GM23338 (cell line): ENCODE measurements around the gene EXOSC7. TPM values are rescaled to one million over a fixed set of nuclear protein-coding genes. Genes with fewer than 3 reads are reported as not detected.

Source experiments
- ATAC-seq: fragments of 200-7000 bp; cut with Tn5 transposase; 3 replicates; pipeline ENCODE4 v1.9.1; 2020
- DNase-seq: peaks from one replicate; pipeline ENCODE4 v3.0.0-alpha.2; 2015; ENCODE audit warnings: low spot score
- H2AFZ ChIP-seq: fragments of 200-600 bp; sonication (generic); 2 replicates; pipeline ENCODE4 v1.8.0; 2016; ENCODE audit warnings: antibody characterized with exemption, mild to moderate bottlenecking, moderate library complexity
- H3F3A ChIP-seq: fragments of 200-600 bp; sonication (generic); replicated peaks from 2 replicates; pipeline ENCODE4 v1.8.0; 2017; ENCODE audit warnings: antibody characterized with exemption, mixed run types, low read depth
- H3K27ac ChIP-seq: fragments of 200-600 bp; sonication (generic); 2 replicates; pipeline ENCODE4 v1.6.1; 2016; ENCODE audit warnings: low read depth
- H3K27me3 ChIP-seq: fragments of 200-600 bp; sonication (generic); 2 replicates; pipeline ENCODE4 v1.8.0; 2016; ENCODE audit warnings: mild to moderate bottlenecking, mixed run types, moderate library complexity; ENCODE audit not compliant: insufficient read depth
- H3K36me3 ChIP-seq: fragments of 200-600 bp; sonication (generic); 2 replicates; pipeline ENCODE4 v1.8.0; 2016; ENCODE audit warnings: mild to moderate bottlenecking; ENCODE audit not compliant: insufficient read depth
- H3K4me1 ChIP-seq: fragments of 200-600 bp; sonication (generic); 2 replicates; pipeline ENCODE4 v1.8.0; 2016; ENCODE audit warnings: mild to moderate bottlenecking, moderate library complexity; ENCODE audit not compliant: insufficient read depth
- H3K4me2 ChIP-seq: fragments of 200-600 bp; sonication (generic); 2 replicates; pipeline ENCODE4 v1.7.1; 2017; ENCODE audit warnings: mixed run types
- H3K4me3 ChIP-seq: fragments of 200-600 bp; sonication (generic); 2 replicates; pipeline ENCODE4 v1.6.1; 2016; ENCODE audit warnings: mixed run types
- H3K79me2 ChIP-seq: fragments of 200-600 bp; sonication (generic); replicated peaks from 2 replicates; pipeline ENCODE4 v1.8.0; 2017; ENCODE audit warnings: mild to moderate bottlenecking; ENCODE audit not compliant: insufficient read depth
- H3K9me2 ChIP-seq: fragments of 200-600 bp; sonication (generic); 2 replicates; pipeline ENCODE4 v1.8.0; 2017; ENCODE audit not compliant: insufficient read depth
- H4K20me1 ChIP-seq: fragments of 200-600 bp; sonication (generic); replicated peaks from 2 replicates; pipeline ENCODE4 v1.8.0; 2017; ENCODE audit warnings: mild to moderate bottlenecking; ENCODE audit not compliant: insufficient read depth
- H3K27ac Mint-ChIP-seq: 2 replicates; pipeline ENCODE4 v1.8.0; 2020; ENCODE audit warnings: inconsistent platforms, mild to moderate bottlenecking, moderate library complexity, mixed read lengths
- H3K27me3 Mint-ChIP-seq: 3 replicates; pipeline ENCODE4 v1.8.0; 2022; ENCODE audit warnings: low read depth, mild to moderate bottlenecking, moderate library complexity, mixed read lengths, inconsistent platforms; ENCODE audit not compliant: insufficient read depth, poor library complexity
- H3K36me3 Mint-ChIP-seq: 3 replicates; pipeline ENCODE4 v1.8.0; 2021; ENCODE audit warnings: low read depth, mild to moderate bottlenecking, inconsistent platforms, moderate library complexity, mixed read lengths
- H3K4me1 Mint-ChIP-seq: 3 replicates; pipeline ENCODE4 v1.8.0; 2020; ENCODE audit warnings: mild to moderate bottlenecking, inconsistent platforms, mixed read lengths
- H3K4me3 Mint-ChIP-seq: 3 replicates; pipeline ENCODE4 v1.8.0; 2021; ENCODE audit warnings: moderate library complexity, mild to moderate bottlenecking, inconsistent platforms, mixed read lengths
- H3K9me3 Mint-ChIP-seq: 3 replicates; pipeline ENCODE4 v1.8.0; 2020; ENCODE audit warnings: moderate library complexity, mild to moderate bottlenecking, inconsistent platforms, mixed read lengths
- CREB1 ChIP-seq: fragments of 250-450 bp; sonication (Bioruptor Pico); IDR thresholded peaks from 2 replicates; pipeline ENCODE4 v1.5.0; 2020; ENCODE audit warnings: low read depth, mild to moderate bottlenecking, moderate library complexity
- EZH2 ChIP-seq: fragments of 200-600 bp; sonication (generic); IDR thresholded peaks from one replicate; pipeline ENCODE4 v1.8.0; 2017; ENCODE audit warnings: antibody characterized with exemption, mild to moderate bottlenecking, low read depth; ENCODE audit not compliant: unreplicated experiment
- EZH2phosphoT487 ChIP-seq: fragments of 200-600 bp; sonication (generic); IDR thresholded peaks from one replicate; pipeline ENCODE4 v1.8.1; 2018; ENCODE audit warnings: antibody characterized with exemption; ENCODE audit not compliant: unreplicated experiment
- JUNB ChIP-seq: IDR thresholded peaks from one replicate; pipeline ENCODE4 v1.6.1; 2016; ENCODE audit warnings: antibody characterized with exemption; ENCODE audit not compliant: unreplicated experiment
- NANOG ChIP-seq: IDR thresholded peaks from 2 replicates; pipeline ENCODE4 v1.6.1; 2016; ENCODE audit warnings: antibody characterized with exemption, borderline replicate concordance
- POLR2AphosphoS5 ChIP-seq: IDR thresholded peaks from 2 replicates; pipeline ENCODE4 v1.6.1; 2016; ENCODE audit warnings: antibody characterized with exemption, low read depth
- ZNF114 ChIP-seq: fragments of 250-450 bp; sonication (Bioruptor Pico); IDR thresholded peaks from 2 replicates; pipeline ENCODE4 v1.5.0; 2020; ENCODE audit warnings: mild to moderate bottlenecking, moderate library complexity
- ZNF331 ChIP-seq: fragments of 250-450 bp; sonication (Bioruptor Pico); IDR thresholded peaks from 2 replicates; pipeline ENCODE4 v1.5.0; 2020; ENCODE audit warnings: low read depth, mild to moderate bottlenecking, moderate library complexity
- polyA plus RNA-seq: library from polyadenylated mRNA; unstranded; fragments of >200 nt; fragmentation: Nextera tagmentation; extraction: Ambion mirVana; gene quantifications from 2 replicates; pipeline ENCODE4 v1.2.1, GENCODE V29; 2016
- total RNA-seq: library from RNA; depleted of rRNA; stranded (reverse); fragments of >200 nt; shearing (Covaris generic); gene quantifications from 2 replicates; pipeline ENCODE4 v1.2.3, GENCODE V29; 2014
- TF ChIP-seq, protein P1 (sequence below): fragments of 250-450 bp; sonication (Bioruptor Pico); IDR thresholded peaks from 2 replicates; pipeline ENCODE4 v1.5.0; 2020; ENCODE audit warnings: mild to moderate bottlenecking, moderate library complexity
- TF ChIP-seq, protein P2 (sequence below), 2 experiments: fragments of 200-600 bp in 1 of 2; sonication (generic) in 1 of 2; conservative IDR thresholded peaks; 2 replicates each; pipeline versions ENCODE4 v1.5.1 to v1.6.1; 2016 to 2017; ENCODE audit warnings: antibody characterized with exemption in 2 of 2, low read depth in 2 of 2, mild to moderate bottlenecking in 2 of 2, moderate library complexity in 1 of 2
- TF ChIP-seq, protein P3 (sequence below): IDR thresholded peaks from one replicate; pipeline ENCODE4 v1.6.1; 2018; ENCODE audit warnings: antibody characterized with exemption; ENCODE audit not compliant: unreplicated experiment
- TF ChIP-seq, protein P4 (sequence below): IDR thresholded peaks from 2 replicates; pipeline ENCODE4 v1.6.1; 2016; ENCODE audit warnings: antibody characterized with exemption

Gene EXOSC7
- total and polyA plus RNA-seq, 2 experiments from 2014 or later, result 84.8 to 120 TPM

DNA sequence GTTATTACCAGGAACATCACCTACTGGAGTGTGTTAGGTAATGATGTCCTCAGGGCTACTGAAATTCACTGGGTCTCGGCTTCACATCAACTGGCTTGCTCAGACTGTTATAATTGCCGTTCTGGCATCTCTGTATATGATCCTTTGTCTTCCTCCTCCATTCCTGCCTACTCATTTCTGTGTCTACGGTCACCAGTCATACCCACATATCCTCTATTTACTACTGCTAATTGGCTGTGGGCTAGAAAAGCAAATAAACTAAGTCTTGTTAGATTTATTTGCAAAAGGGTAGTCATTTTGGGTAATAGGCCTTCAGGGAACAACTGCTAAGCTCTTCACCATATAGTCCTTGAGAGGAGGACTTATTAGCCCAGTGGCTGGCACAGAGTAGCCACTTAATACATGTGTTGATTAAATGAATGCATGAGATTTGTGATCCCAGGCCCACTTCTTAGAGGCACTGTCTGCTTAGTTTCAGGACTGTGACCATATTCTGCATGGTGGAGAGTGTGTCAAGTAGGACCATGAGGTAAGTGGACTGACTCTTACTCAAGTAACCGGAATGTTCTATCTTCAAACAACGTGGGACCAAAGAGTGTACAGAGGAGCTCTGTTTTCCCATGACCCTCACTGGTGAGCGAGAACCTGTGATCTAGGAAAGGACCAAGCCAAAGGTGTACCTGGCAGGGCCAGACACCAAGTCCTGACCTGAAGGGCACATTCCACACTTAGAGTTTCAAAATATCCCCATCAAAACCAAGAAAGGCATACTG, 13.2 kb upstream of the EXOSC7 start:
- no peaks in the 10 kb centered on the region for H3F3A ChIP-seq
- H3K27me3 ChIP-seq, result no peaks in the 10 kb centered on the region
- H3K79me2 ChIP-seq, result peaks cover 88% of the 10 kb centered on the region
- H3K9me2 ChIP-seq, result no peaks in the 10 kb centered on the region
- Mint-ChIP-seq H3K4me1 (peaks cover 14% of the 10 kb centered on the region), H3K36me3 (no peaks in the 10 kb centered on the region), H3K27ac (no peak overlapping the region), H3K27me3 (no peaks in the 10 kb centered on the region), H3K9me3 (no peaks in the 10 kb centered on the region), H3K4me3 (no peak overlapping the region)
- TF ChIP-seq, protein P1, sequence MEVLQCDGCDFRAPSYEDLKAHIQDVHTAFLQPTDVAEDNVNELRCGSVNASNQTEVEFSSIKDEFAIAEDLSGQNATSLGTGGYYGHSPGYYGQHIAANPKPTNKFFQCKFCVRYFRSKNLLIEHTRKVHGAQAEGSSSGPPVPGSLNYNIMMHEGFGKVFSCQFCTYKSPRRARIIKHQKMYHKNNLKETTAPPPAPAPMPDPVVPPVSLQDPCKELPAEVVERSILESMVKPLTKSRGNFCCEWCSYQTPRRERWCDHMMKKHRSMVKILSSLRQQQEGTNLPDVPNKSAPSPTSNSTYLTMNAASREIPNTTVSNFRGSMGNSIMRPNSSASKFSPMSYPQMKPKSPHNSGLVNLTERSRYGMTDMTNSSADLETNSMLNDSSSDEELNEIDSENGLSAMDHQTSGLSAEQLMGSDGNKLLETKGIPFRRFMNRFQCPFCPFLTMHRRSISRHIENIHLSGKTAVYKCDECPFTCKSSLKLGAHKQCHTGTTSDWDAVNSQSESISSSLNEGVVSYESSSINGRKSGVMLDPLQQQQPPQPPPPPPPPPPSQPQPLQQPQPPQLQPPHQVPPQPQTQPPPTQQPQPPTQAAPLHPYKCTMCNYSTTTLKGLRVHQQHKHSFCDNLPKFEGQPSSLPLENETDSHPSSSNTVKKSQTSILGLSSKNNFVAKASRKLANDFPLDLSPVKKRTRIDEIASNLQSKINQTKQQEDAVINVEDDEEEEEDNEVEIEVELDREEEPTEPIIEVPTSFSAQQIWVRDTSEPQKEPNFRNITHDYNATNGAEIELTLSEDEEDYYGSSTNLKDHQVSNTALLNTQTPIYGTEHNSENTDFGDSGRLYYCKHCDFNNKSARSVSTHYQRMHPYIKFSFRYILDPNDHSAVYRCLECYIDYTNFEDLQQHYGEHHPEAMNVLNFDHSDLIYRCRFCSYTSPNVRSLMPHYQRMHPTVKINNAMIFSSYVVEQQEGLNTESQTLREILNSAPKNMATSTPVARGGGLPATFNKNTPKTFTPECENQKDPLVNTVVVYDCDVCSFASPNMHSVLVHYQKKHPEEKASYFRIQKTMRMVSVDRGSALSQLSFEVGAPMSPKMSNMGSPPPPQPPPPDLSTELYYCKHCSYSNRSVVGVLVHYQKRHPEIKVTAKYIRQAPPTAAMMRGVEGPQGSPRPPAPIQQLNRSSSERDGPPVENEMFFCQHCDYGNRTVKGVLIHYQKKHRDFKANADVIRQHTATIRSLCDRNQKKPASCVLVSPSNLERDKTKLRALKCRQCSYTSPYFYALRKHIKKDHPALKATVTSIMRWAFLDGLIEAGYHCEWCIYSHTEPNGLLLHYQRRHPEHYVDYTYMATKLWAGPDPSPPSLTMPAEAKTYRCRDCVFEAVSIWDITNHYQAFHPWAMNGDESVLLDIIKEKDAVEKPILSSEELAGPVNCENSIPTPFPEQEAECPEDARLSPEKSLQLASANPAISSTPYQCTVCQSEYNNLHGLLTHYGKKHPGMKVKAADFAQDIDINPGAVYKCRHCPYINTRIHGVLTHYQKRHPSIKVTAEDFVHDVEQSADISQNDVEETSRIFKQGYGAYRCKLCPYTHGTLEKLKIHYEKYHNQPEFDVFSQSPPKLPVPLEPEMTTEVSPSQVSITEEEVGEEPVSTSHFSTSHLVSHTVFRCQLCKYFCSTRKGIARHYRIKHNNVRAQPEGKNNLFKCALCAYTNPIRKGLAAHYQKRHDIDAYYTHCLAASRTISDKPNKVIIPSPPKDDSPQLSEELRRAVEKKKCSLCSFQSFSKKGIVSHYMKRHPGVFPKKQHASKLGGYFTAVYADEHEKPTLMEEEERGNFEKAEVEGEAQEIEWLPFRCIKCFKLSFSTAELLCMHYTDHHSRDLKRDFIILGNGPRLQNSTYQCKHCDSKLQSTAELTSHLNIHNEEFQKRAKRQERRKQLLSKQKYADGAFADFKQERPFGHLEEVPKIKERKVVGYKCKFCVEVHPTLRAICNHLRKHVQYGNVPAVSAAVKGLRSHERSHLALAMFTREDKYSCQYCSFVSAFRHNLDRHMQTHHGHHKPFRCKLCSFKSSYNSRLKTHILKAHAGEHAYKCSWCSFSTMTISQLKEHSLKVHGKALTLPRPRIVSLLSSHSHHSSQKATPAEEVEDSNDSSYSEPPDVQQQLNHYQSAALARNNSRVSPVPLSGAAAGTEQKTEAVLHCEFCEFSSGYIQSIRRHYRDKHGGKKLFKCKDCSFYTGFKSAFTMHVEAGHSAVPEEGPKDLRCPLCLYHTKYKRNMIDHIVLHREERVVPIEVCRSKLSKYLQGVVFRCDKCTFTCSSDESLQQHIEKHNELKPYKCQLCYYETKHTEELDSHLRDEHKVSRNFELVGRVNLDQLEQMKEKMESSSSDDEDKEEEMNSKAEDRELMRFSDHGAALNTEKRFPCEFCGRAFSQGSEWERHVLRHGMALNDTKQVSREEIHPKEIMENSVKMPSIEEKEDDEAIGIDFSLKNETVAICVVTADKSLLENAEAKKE, result no peak
- TF ChIP-seq ZNF331 (CRISPR knock-in tag), result no peak
- no peak for TF ChIP-seq EZH2phosphoT487
- TF ChIP-seq EZH2, result no peak
- TF ChIP-seq, protein P2, sequence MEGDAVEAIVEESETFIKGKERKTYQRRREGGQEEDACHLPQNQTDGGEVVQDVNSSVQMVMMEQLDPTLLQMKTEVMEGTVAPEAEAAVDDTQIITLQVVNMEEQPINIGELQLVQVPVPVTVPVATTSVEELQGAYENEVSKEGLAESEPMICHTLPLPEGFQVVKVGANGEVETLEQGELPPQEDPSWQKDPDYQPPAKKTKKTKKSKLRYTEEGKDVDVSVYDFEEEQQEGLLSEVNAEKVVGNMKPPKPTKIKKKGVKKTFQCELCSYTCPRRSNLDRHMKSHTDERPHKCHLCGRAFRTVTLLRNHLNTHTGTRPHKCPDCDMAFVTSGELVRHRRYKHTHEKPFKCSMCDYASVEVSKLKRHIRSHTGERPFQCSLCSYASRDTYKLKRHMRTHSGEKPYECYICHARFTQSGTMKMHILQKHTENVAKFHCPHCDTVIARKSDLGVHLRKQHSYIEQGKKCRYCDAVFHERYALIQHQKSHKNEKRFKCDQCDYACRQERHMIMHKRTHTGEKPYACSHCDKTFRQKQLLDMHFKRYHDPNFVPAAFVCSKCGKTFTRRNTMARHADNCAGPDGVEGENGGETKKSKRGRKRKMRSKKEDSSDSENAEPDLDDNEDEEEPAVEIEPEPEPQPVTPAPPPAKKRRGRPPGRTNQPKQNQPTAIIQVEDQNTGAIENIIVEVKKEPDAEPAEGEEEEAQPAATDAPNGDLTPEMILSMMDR (conservative IDR thresholded peaks at IDR 0.05; ENCODE audit: low read depth in 2 of 2), result no peak
- TF ChIP-seq, protein P3, sequence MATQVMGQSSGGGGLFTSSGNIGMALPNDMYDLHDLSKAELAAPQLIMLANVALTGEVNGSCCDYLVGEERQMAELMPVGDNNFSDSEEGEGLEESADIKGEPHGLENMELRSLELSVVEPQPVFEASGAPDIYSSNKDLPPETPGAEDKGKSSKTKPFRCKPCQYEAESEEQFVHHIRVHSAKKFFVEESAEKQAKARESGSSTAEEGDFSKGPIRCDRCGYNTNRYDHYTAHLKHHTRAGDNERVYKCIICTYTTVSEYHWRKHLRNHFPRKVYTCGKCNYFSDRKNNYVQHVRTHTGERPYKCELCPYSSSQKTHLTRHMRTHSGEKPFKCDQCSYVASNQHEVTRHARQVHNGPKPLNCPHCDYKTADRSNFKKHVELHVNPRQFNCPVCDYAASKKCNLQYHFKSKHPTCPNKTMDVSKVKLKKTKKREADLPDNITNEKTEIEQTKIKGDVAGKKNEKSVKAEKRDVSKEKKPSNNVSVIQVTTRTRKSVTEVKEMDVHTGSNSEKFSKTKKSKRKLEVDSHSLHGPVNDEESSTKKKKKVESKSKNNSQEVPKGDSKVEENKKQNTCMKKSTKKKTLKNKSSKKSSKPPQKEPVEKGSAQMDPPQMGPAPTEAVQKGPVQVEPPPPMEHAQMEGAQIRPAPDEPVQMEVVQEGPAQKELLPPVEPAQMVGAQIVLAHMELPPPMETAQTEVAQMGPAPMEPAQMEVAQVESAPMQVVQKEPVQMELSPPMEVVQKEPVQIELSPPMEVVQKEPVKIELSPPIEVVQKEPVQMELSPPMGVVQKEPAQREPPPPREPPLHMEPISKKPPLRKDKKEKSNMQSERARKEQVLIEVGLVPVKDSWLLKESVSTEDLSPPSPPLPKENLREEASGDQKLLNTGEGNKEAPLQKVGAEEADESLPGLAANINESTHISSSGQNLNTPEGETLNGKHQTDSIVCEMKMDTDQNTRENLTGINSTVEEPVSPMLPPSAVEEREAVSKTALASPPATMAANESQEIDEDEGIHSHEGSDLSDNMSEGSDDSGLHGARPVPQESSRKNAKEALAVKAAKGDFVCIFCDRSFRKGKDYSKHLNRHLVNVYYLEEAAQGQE, result no peak
- no peak for TF ChIP-seq JUNB
- TF ChIP-seq CREB1, result no peak
- TF ChIP-seq POLR2AphosphoS5, result no peak
- TF ChIP-seq, protein P4, sequence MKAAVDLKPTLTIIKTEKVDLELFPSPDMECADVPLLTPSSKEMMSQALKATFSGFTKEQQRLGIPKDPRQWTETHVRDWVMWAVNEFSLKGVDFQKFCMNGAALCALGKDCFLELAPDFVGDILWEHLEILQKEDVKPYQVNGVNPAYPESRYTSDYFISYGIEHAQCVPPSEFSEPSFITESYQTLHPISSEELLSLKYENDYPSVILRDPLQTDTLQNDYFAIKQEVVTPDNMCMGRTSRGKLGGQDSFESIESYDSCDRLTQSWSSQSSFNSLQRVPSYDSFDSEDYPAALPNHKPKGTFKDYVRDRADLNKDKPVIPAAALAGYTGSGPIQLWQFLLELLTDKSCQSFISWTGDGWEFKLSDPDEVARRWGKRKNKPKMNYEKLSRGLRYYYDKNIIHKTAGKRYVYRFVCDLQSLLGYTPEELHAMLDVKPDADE, result no peak
- no peak for TF ChIP-seq NANOG
- TF ChIP-seq ZNF114 (CRISPR knock-in tag), result no peak
- peaks cover 54% of the 10 kb centered on the region for H4K20me1 ChIP-seq
- no peak overlapping the region for H2AFZ ChIP-seq
- H3K27ac ChIP-seq, result no peak overlapping the region
- DNase-seq (no peak), ATAC-seq (no peak)
- no peak overlapping the region for H3K4me2 ChIP-seq
- no peaks in the 10 kb centered on the region for H3K4me1 ChIP-seq
- H3K36me3 ChIP-seq, result no peaks in the 10 kb centered on the region
- no peak overlapping the region for H3K4me3 ChIP-seq
